ENCODE results near the gene NCS1. TPM values are rescaled to one million over a fixed set of nuclear protein-coding genes. Genes with fewer than 3 reads are reported as not detected.

The NCS1 gene
- total RNA-seq, 2 donors from 2014 or later, result 3.8 to 21.3 TPM

DNA sequence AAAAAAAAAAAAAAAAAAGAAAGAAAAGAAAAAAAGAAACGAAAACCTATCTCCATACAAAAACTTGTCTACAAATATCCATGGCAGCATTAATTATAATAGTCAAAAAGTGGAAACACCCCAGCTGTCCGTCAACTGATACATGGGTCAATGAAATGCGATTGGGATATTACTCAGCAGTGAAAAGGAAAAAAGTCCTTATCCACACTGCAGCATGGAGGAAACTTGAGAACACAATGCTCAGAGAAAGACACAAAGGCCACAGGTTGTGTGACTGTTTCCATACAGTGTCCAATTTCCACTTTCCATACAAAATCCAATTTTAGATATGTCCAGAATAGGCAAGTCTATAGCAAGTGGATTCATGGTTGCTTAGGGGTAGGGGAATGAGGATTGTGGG, 24.3 kb upstream of the NCS1 start:
- intact Hi-C loops (cut with DNase I), result no loop called here
- Histone ChIP-seq H3K36me3 (no peaks in the 10 kb centered on the region), H3K9ac (ENCODE audit: low read depth in 2 of 2, low read length in 2 of 2) (no peak overlapping the region), H3K4me1 (peaks cover 4% of the 10 kb centered on the region), H3K9me3 (no peaks in the 10 kb centered on the region), H3K27ac (no peak overlapping the region), H3K4me3 (no peak overlapping the region), H3K27me3 (no peaks in the 10 kb centered on the region)
- TF ChIP-seq CTCF (IDR thresholded peaks at IDR 0.05), result no peak
- DNase-seq, result no peak

GRCh38 chr9:130149031-130149430, 23.2 kb upstream of the NCS1 start:
- Histone ChIP-seq H3K9ac (ENCODE audit: low read depth in 2 of 2, low read length in 2 of 2) (no peak overlapping the region), H3K36me3 (no peaks in the 10 kb centered on the region), H3K4me3 (no peak overlapping the region), H3K9me3 (no peaks in the 10 kb centered on the region), H3K27me3 (no peaks in the 10 kb centered on the region), H3K27ac (no peak overlapping the region), H3K4me1 (peaks cover 4% of the 10 kb centered on the region)
- no peak for TF ChIP-seq CTCF (IDR thresholded peaks at IDR 0.05)
- DNase-seq, result no peak
- intact Hi-C loops (cut with DNase I), result no loop called here

DNA sequence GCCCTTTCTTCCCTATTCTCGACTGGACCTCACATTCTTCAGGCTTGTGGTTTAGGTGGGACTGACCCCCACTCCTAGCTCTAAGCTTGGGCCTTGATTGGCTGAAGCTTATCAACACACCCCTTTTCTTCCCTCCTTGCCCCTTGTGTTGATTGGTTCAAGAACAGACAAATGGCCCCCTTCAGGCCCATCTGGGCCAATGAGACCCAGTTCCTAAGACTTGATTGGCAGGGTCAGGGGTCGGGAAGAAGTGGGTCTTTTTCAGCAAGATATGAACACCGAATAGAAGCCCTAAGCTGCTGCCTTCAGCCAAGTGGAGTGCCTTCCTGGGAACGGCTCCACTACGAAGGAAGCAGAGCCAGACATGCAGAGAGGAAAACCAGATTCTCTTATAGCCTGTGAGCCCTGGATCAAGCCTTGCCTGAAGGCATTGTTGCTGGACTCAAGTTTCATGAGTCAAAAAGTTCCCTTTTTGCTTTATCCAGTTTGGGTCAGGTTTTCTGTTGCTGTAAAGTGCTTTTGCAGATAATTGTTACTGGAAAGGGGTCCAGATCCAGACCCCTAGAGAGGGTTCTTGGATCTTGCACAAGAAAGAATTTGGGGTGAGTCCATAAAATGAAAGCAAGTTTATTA, 22.4 kb upstream of the NCS1 start:
- Histone ChIP-seq H3K27me3 (no peaks in the 10 kb centered on the region), H3K36me3 (no peaks in the 10 kb centered on the region), H3K4me3 (no peak overlapping the region), H3K9me3 (no peaks in the 10 kb centered on the region), H3K4me1 (no peaks in the 10 kb centered on the region), H3K9ac (ENCODE audit: low read depth in 2 of 2, low read length in 2 of 2) (no peak overlapping the region), H3K27ac (no peak overlapping the region)
- intact Hi-C loops (cut with DNase I), result no loop called here
- DNase-seq, result no peak
- no peak for TF ChIP-seq CTCF (IDR thresholded peaks at IDR 0.05)

DNA sequence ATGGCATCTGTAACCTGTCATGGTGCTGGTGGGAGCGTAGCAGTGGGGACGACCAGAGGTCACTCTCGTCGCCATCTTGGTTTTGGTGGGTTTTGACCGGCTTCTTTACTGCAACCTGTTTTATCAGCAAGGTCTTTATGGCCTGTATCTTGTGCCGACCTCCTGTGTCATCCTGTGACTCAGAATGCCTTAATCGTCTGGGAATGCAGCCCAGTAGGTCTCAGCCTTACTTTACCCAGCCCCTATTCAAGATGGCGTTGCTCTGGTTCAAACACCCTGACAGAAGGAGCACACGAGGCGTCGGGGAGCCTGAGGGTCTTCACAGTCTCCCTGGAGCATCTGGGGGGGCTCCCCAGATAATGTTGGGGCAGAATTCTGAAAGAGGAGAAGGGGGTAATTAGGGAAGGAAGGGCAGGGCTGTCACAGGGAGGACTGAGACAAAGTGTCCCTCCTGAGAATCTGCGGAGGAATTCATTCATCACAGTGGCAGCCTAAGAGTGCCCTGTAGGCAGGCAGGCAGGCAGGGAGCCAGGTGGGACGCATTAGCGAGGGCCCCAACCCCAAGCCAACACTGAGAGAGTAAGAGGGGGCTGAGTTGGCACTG, 21.3 kb upstream of the NCS1 start:
- intact Hi-C loops (cut with DNase I), result no loop called here
- DNase-seq, result no peak
- TF ChIP-seq CTCF (IDR thresholded peaks at IDR 0.05), result no peak
- Histone ChIP-seq H3K27me3 (no peaks in the 10 kb centered on the region), H3K9me3 (no peaks in the 10 kb centered on the region), H3K27ac (no peak overlapping the region), H3K4me3 (no peak overlapping the region), H3K36me3 (no peaks in the 10 kb centered on the region), H3K9ac (ENCODE audit: low read depth in 2 of 2, low read length in 2 of 2) (no peak overlapping the region), H3K4me1 (no peaks in the 10 kb centered on the region)

- Histone ChIP-seq H3K36me3 (no peaks in the 10 kb centered on the region), H3K4me3 (no peak overlapping the region), H3K4me1 (no peaks in the 10 kb centered on the region), H3K9ac (ENCODE audit: low read depth in 2 of 2, low read length in 2 of 2) (no peak overlapping the region), H3K27me3 (no peaks in the 10 kb centered on the region), H3K9me3 (no peaks in the 10 kb centered on the region), H3K27ac (no peak overlapping the region)
- intact Hi-C loops (cut with DNase I), result loop anchor here (5.0 kb wide), 1 partner anchor 77 kb away; no protein-coding TSS in a partner anchor
- TF ChIP-seq CTCF (IDR thresholded peaks at IDR 0.05), result no peak
- no peak for DNase-seq
These were observed 17.4 kb upstream of the NCS1 start for GRCh38 chr9:130154816-130155215.

Measured in colonic mucosa (tissue), 4 donors.